Kidney (tissue), 14 donors: ENCODE measurements around the gene ZNF469. TPM values are rescaled to one million over a fixed set of nuclear protein-coding genes. Genes with fewer than 3 reads are reported as not detected.

Source experiments
- DNase-seq, 5 donors: peaks; one replicate each; pipeline ENCODE4 v3.0.0-alpha.2; 2013 to 2020
- FAIRE-seq: peaks from 2 replicates; lab custom pipeline; 2012; peaks lifted over from hg19 to GRCh38; lab: Jason Lieb, UNC
- H3K27ac ChIP-seq, 2 donors: one replicate each; pipeline ENCODE4 v1.7.0; 2013; ENCODE audit warnings: low read depth in 2 of 2, low read length in 2 of 2, inconsistent platforms in 1 of 2
- H3K27me3 ChIP-seq: one replicate; pipeline ENCODE4 v1.7.1; 2013; ENCODE audit warnings: low read length, inconsistent platforms; ENCODE audit not compliant: control insufficient read depth, insufficient read depth
- H3K36me3 ChIP-seq, 3 donors: one replicate each; pipeline versions ENCODE4 v1.7.0 to v1.7.1; 2013; ENCODE audit warnings: low read length in 3 of 3, control low read depth in 1 of 3, inconsistent platforms in 1 of 3; ENCODE audit not compliant: insufficient read depth in 3 of 3, control insufficient read depth in 2 of 3
- H3K4me1 ChIP-seq, 3 donors: one replicate each; pipeline versions ENCODE4 v1.7.0 to v1.7.1; 2013; ENCODE audit warnings: low read length in 3 of 3, inconsistent platforms in 1 of 3, low read depth in 1 of 3; ENCODE audit not compliant: control insufficient read depth in 2 of 3, insufficient read depth in 2 of 3
- H3K4me3 ChIP-seq, 3 donors: one replicate each; pipeline versions ENCODE4 v1.7.0 to v1.8.1; 2013; ENCODE audit warnings: low read length in 3 of 3, control low read depth in 1 of 3, inconsistent platforms in 1 of 3
- H3K9ac ChIP-seq, 3 donors: one replicate each; pipeline versions ENCODE4 v1.7.0 to v1.7.1; 2013; ENCODE audit warnings: low read length in 3 of 3, control low read depth in 1 of 3, inconsistent platforms in 1 of 3
- H3K9me3 ChIP-seq, 3 donors: one replicate each; pipeline versions ENCODE4 v1.7.0 to v1.7.1; 2013; ENCODE audit warnings: low read length in 3 of 3, control low read depth in 1 of 3, inconsistent platforms in 1 of 3; ENCODE audit not compliant: control insufficient read depth in 2 of 3, insufficient read depth in 1 of 3
- CTCF ChIP-seq: IDR thresholded peaks from 3 replicates; pipeline ENCODE4 v1.5.1; 2012; ENCODE audit warnings: mild to moderate bottlenecking, moderate library complexity, borderline replicate concordance; ENCODE audit not compliant: insufficient read depth; ENCODE audit errors: extremely low read depth
- intact Hi-C: fragments of 100-400 bp; cut with DNase I; formaldehyde crosslinking; loops from one replicate; pipeline ENCODE4 v1.11.1; 2022
- polyA plus RNA-seq: library from polyadenylated mRNA; stranded (reverse); fragments of 350-450 nt; fragmentation: Illumina TruSeq; extraction: RNeasy Lipid Tissue Mini Kit (QIAGEN cat#74804); gene quantifications from one replicate; pipeline ENCODE4 v1.2.3, GENCODE V29; 2014; ENCODE audit warnings: low read depth, low replicate concordance; ENCODE audit not compliant: insufficient read depth
- total RNA-seq: library from RNA; stranded (reverse); fragmentation: NEBNext Ultra II Directional; extraction: Animal tissue kit (Norgen Biotek cat#: 25700); gene quantifications from one replicate; pipeline ENCODE4 v1.2.1, GENCODE V29; 2021
- donor health status: control.
- donor health status: control.
- donor health status: control.
- donor health status: control.
- donor health status: control.
- donor health status: DM: yes; HTN: yes; CAD: no.
- donor health status: Normal renal cell carcinoma (clear cell type).

The ZNF469 gene
- total and polyA plus RNA-seq, 2 donors from 2014 or later: 0.09 to 1.6 TPM

DNA sequence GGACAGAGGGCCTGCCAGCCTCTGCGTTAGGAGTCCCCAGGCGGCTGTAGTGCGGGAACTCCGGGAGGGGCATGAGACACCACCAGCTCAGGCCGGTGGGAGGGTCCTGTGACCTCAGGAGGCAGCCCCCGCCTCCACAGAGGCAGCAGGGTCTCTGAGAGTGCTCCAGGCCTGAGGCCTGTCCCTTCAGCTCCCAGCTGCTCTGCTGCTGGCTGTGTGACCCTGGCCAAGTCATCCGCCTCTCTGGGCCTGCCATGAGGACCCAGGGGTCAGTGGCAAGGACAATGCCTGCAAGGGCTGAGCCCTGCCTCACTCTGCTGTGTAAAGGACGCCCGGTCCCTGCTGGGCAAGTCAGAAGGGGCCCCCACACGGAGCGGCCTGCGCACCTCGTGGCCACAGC, 43.3 kb downstream of the ZNF469 start:
- H3K27ac ChIP-seq: no peak overlapping the region
- FAIRE-seq (no peak), DNase-seq (no peak)
- no peaks in the 10 kb centered on the region for H3K9me3 ChIP-seq
- H3K4me1 ChIP-seq: no peaks in the 10 kb centered on the region
- intact Hi-C loops: no loop called here
- no peaks in the 10 kb centered on the region for H3K36me3 ChIP-seq
- TF ChIP-seq CTCF: no peak
- H3K27me3 ChIP-seq: no peaks in the 10 kb centered on the region
- no peak overlapping the region for H3K9ac ChIP-seq
- no peak overlapping the region for H3K4me3 ChIP-seq

DNA sequence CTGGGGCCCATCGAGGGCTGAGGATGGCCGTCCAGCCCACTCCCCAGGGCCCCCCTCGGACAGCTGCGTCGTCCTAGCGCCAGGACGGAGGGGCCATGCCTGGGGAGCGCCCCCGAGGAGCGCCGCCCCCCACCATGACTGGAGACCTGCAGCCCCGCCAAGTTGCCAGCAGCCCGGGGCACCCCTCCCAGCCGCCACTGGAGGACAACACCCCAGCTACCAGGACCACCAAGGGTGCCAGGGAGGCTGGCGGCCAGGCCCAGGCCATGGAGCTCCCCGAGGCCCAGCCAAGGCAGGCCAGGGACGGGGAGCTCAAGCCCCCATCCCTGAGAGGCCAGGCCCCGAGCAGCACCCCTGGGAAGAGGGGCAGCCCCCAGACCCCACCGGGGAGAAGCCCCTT, 44.6 kb downstream of the ZNF469 start:
- FAIRE-seq (no peak), DNase-seq (no peak)
- Histone ChIP-seq H3K27me3 (no peaks in the 10 kb centered on the region), H3K9ac (no peak overlapping the region), H3K9me3 (no peaks in the 10 kb centered on the region), H3K4me1 (no peaks in the 10 kb centered on the region), H3K36me3 (no peaks in the 10 kb centered on the region), H3K27ac (no peak overlapping the region), H3K4me3 (no peak overlapping the region)
- intact Hi-C loops: no loop called here
- TF ChIP-seq CTCF: no peak

GRCh38 chr16:88428156-88428555, 45.4 kb downstream of the ZNF469 start:
- intact Hi-C loops: no loop called here
- no peaks in the 10 kb centered on the region for H3K36me3 ChIP-seq
- no peak overlapping the region for H3K27ac ChIP-seq
- H3K9me3 ChIP-seq: no peaks in the 10 kb centered on the region
- H3K9ac ChIP-seq: no peak overlapping the region
- H3K4me3 ChIP-seq: no peak overlapping the region
- H3K4me1 ChIP-seq: no peaks in the 10 kb centered on the region
- no peaks in the 10 kb centered on the region for H3K27me3 ChIP-seq
- FAIRE-seq (no peak), DNase-seq (no peak)
- TF ChIP-seq CTCF: no peak
